OCI-LY1 (cell line): ENCODE data around the gene CA12.

Experiments used
- H2AFZ ChIP-seq: fragments of 200-600 bp; sonication (generic), shearing (Covaris generic); 2 replicates; pipeline ENCODE4 v1.6.0; 2014; ENCODE audit warnings: antibody characterized with exemption, mild to moderate bottlenecking, low read length
- H3F3A ChIP-seq: fragments of 200-600 bp; sonication (generic), shearing (Covaris generic); 2 replicates; pipeline ENCODE4 v1.6.0; 2014; ENCODE audit warnings: mild to moderate bottlenecking, antibody characterized with exemption, low read length, moderate library complexity; ENCODE audit not compliant: insufficient read depth
- H3K27ac ChIP-seq: fragments of 200-600 bp; sonication (generic); 2 replicates; pipeline ENCODE4 v1.5.1; 2014; ENCODE audit warnings: low read length, mixed run types, mild to moderate bottlenecking, low read depth; ENCODE audit not compliant: poor library complexity, severe bottlenecking
- H3K27me3 ChIP-seq: fragments of 200-600 bp; sonication (generic); 2 replicates; pipeline ENCODE4 v1.6.0; 2014; ENCODE audit warnings: antibody characterized with exemption, mild to moderate bottlenecking, low read length, moderate library complexity; ENCODE audit not compliant: insufficient read depth
- H3K36me3 ChIP-seq: fragments of 200-600 bp; sonication (generic); 2 replicates; pipeline ENCODE4 v1.6.1; 2014; ENCODE audit warnings: mild to moderate bottlenecking, antibody characterized with exemption, low read length, moderate library complexity, mixed read lengths; ENCODE audit not compliant: insufficient read depth
- H3K4me1 ChIP-seq: fragments of 200-600 bp; sonication (generic); 2 replicates; pipeline ENCODE4 v1.5.1; 2014; ENCODE audit warnings: mild to moderate bottlenecking, low read length, moderate library complexity; ENCODE audit not compliant: insufficient read depth, severe bottlenecking
- H3K4me2 ChIP-seq: fragments of 200-600 bp; sonication (generic), shearing (Covaris generic); 2 replicates; pipeline ENCODE4 v1.6.1; 2014; ENCODE audit warnings: low read length
- H3K4me3 ChIP-seq: fragments of 200-600 bp; sonication (generic); 2 replicates; pipeline ENCODE4 v1.5.1; 2014; ENCODE audit warnings: low read length, low read depth, mild to moderate bottlenecking, mixed read lengths; ENCODE audit not compliant: poor library complexity, severe bottlenecking
- H3K79me2 ChIP-seq: fragments of 200-600 bp; shearing (Covaris generic); 2 replicates; pipeline ENCODE4 v1.6.1; 2016; ENCODE audit warnings: mixed run types, low read length, mixed read lengths; ENCODE audit not compliant: insufficient read depth
- H3K9ac ChIP-seq: fragments of 200-600 bp; sonication (generic), shearing (Covaris generic); 2 replicates; pipeline ENCODE4 v1.6.1; 2014; ENCODE audit warnings: mild to moderate bottlenecking, low read length, mixed read lengths
- H3K9me2 ChIP-seq: fragments of 200-600 bp; sonication (generic), shearing (Covaris generic); 2 replicates; pipeline ENCODE4 v1.6.1; 2014; ENCODE audit warnings: low read depth, mild to moderate bottlenecking, low read length, mixed read lengths
- H3K9me3 ChIP-seq: fragments of 200-600 bp; shearing (Covaris generic); 2 replicates; pipeline ENCODE4 v1.6.1; 2014; ENCODE audit warnings: low read length, mixed read lengths
- H4K20me1 ChIP-seq: fragments of 200-600 bp; sonication (generic), shearing (Covaris generic); 2 replicates; pipeline ENCODE4 v1.6.0; 2016; ENCODE audit warnings: mild to moderate bottlenecking, low read length; ENCODE audit not compliant: insufficient read depth
- CTCF ChIP-seq: fragments of 200-600 bp; sonication (generic), shearing (Covaris generic); IDR thresholded peaks from 2 replicates; pipeline ENCODE4 v1.5.1; 2017; ENCODE audit warnings: mild to moderate bottlenecking, antibody characterized with exemption, low read length, moderate library complexity, mixed read lengths
- EZH2 ChIP-seq: fragments of 200-600 bp; sonication (generic), shearing (Covaris generic); IDR thresholded peaks from 2 replicates; pipeline ENCODE4 v1.8.0; 2017; ENCODE audit warnings: borderline replicate concordance, mixed run types, mild to moderate bottlenecking, antibody characterized with exemption, low read length, moderate library complexity, mixed read lengths

The CA12 gene

GRCh38 chr15:63288342-63288741, 93.3 kb downstream of the CA12 start:
- H3K9me2 ChIP-seq: no peaks in the 10 kb centered on the region
- peaks cover 7% of the 10 kb centered on the region for H3K4me1 ChIP-seq
- no peaks in the 10 kb centered on the region for H3K27me3 ChIP-seq
- TF ChIP-seq EZH2 (no peak), CTCF (no peak)
- no peaks in the 10 kb centered on the region for H3K79me2 ChIP-seq
- H2AFZ ChIP-seq: no peak overlapping the region
- no peak overlapping the region for H3K4me2 ChIP-seq
- H3K27ac ChIP-seq: no peak overlapping the region
- H3K9me3 ChIP-seq: no peaks in the 10 kb centered on the region
- no peaks in the 10 kb centered on the region for H3F3A ChIP-seq
- H4K20me1 ChIP-seq: no peaks in the 10 kb centered on the region
- no peak overlapping the region for H3K4me3 ChIP-seq
- H3K36me3 ChIP-seq: peaks cover 14% of the 10 kb centered on the region
- H3K9ac ChIP-seq: no peak overlapping the region

- Histone ChIP-seq H3K27me3 (no peaks in the 10 kb centered on the region), H3K4me1 (peaks cover 8% of the 10 kb centered on the region), H3K4me2 (no peak overlapping the region), H3K9me2 (no peaks in the 10 kb centered on the region), H3K9ac (no peak overlapping the region), H3F3A (no peaks in the 10 kb centered on the region), H4K20me1 (no peaks in the 10 kb centered on the region), H3K4me3 (no peak overlapping the region), H3K79me2 (no peaks in the 10 kb centered on the region), H3K36me3 (peaks cover 14% of the 10 kb centered on the region), H2AFZ (no peak overlapping the region), H3K9me3 (no peaks in the 10 kb centered on the region), H3K27ac (no peak overlapping the region)
- TF ChIP-seq CTCF (no peak), EZH2 (no peak)
Measured at GRCh38 chr15:63287109-63287508, 94.5 kb downstream of the CA12 start.

GRCh38 chr15:63284335-63284734, 97.3 kb downstream of the CA12 start:
- 0 out of 2 replicates have a peak, but pooled peaks cover 3% of the 10 kb centered on the region for H3F3A ChIP-seq
- H3K36me3 ChIP-seq: peaks cover 28% of the 10 kb centered on the region

More at GRCh38 chr15:63284335-63284734, 97.3 kb downstream of the CA12 start:
- Histone ChIP-seq H3K27me3 (no peaks in the 10 kb centered on the region), H2AFZ (no peak overlapping the region), H3K27ac (no peak overlapping the region), H3K4me1 (peaks cover 8% of the 10 kb centered on the region), H3K9me3 (no peaks in the 10 kb centered on the region), H3K4me3 (no peak overlapping the region), H3K79me2 (no peaks in the 10 kb centered on the region), H3K9me2 (no peaks in the 10 kb centered on the region), H3K4me2 (no peak overlapping the region), H4K20me1 (no peaks in the 10 kb centered on the region), H3K9ac (no peak overlapping the region)
- TF ChIP-seq EZH2 (no peak), CTCF (no peak)
